NCI-H2107 treated with DMSO at 0.1 percent for 48 hours (cell line): Measurements from ENCODE around the gene ENPP3.
"Not testable (repeated sequence)": the region's sequence is repeated elsewhere in the genome, so short reads cannot be mapped to it uniquely, and the experiment has no call there.

ENCODE experiments used
- DNase-seq: peaks from one replicate; lab custom pipeline; 2025; ENCODE audit not compliant: unreplicated experiment; lab: John Stamatoyannopoulos, UW

Gene ENPP3

DNA sequence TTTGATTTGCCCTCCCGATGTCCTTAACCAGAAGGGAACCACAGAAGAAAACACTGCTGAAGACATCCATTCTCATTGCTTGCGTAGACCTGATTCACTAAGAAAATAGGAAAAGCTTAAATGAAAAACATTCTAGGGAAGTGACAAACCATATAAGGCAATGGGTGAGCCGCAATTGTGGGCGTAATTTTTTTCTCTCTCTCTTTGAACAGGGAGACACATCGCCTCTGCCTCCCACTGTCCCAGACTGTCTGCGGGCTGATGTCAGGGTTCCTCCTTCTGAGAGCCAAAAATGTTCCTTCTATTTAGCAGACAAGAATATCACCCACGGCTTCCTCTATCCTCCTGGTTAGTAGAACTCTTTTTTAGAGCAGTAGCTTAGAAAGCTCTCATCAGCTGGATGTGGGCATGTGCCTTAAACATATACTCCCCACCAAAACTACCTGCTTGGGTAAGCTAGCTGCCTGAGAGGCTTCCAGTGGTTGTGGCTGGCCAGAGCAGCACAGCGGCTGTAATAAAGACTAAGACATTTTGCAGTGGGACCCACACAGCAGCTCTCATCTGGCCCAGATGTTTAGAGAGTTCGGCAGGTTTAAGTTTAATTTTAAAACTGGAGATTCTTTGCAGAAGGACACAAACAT, 96.4 kb downstream of the ENPP3 start:
- no peak for DNase-seq

DNA sequence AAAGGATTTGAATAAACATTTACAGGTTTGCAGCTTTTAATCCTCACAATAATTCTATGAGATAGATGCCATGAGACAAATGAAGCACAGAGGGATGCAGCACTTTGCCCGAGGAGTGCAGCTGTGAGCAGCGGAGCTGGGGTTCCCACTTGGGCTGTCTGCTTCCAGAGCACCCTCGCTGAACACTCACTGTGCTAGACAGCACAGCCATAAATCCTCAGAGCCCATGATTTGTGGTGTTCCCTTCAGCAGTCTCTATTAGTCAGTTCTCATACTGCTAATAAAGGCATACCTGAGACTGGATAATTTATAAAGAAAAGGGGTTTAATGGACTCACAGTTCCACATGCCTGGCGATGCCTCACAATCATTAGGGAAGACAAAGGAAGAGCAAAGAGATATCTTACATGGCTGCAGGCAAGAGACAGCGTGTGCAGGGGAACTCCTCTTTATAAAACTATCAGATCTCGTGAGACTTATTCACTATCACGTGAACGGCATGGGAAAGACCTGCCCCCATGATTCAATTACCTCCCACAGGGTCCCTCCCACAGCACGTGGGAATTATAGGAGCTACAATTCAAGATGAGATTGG, 99.0 kb downstream of the ENPP3 start:
- DNase-seq: no peak

DNA sequence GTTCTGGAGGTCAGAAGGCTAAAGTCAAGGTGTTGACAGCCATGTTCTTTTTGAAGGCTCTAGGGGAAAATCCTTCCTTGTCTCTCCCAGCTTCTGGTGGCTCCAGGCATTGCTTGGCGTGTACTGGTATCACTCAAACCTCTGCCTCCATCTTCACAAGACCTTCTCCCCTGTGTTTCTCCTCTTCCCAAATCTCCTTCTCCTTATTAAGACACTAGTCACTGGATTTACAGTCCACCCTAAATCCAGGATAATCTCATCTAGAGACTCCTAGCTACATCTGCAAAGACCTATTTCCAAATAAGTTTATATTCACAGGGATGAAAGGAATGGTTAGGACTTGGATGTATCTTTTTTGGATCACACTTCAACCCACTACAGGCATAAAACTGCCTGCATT, 99.7 kb downstream of the ENPP3 start:
- DNase-seq: no peak

DNA sequence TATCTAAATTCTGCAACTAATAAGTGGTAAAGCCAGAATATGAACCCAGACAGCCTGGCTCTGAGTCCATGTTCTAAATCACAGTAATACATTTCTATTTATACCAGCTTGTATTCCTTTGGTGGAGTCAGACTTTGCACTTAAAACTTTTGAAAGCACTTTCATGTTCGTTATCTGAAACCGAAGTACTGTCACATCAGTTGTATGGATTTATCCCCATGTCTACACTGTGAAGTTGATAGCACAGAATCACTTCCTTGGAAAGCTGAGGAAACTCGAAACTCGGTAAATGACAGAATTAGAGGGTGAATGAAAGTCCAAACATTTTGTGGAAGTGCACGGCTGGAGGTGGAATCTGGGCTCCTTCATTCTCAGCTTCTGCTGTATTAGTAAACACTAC, 102.0 kb downstream of the ENPP3 start:
- DNase-seq: no peak

DNA sequence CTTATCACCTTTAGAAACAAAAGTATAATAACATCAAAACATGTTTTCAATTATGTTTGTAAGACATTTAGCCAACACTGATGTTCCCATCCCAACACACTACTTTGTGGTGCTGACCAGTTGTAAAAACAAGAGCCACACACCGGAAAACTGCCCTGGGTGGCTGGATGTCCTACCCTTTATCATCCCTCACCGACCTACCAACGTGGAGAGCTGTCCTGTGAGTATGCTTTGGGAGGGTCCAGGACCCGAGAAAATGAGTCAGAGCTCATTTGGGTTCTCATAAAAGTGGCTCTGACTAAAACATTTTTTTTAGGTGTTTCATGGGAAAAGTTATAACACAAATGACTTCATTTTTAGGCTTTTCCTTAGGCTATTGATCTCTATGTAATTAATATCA, 103.1 kb downstream of the ENPP3 start:
- DNase-seq: no peak

DNA sequence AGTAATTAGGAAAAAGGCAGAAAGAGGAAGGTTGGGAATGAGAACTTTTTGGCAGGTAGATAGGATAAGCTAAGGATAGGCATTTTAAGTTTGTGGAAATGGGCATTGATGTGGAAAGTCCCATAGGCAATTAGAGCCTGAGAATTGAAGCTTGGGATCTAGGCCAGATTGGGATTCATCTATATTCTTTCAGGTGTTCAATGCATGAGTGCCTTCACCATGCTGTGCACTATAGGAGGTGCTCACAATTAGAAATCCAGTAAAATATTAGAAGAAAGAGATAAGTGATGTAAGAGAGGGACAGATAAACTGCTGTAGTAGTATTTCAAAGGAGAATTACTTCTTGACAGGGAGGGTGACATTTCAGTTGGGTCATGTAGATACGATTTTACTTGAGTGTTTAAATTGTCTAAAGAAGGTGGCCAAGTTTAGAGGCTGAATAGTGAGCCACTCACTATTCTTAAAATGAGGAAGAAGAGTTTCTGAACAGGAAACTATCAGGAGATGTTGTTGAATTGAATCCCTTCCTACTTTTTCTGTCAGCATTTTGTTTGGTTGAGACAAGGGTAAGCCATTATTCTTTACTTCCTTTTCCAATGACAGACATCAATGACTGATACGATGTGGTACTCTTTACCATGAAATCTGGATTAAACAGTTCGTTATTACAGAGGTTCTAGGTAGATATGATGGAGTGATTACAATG, 104.7 kb downstream of the ENPP3 start:
- DNase-seq: no peak

DNA sequence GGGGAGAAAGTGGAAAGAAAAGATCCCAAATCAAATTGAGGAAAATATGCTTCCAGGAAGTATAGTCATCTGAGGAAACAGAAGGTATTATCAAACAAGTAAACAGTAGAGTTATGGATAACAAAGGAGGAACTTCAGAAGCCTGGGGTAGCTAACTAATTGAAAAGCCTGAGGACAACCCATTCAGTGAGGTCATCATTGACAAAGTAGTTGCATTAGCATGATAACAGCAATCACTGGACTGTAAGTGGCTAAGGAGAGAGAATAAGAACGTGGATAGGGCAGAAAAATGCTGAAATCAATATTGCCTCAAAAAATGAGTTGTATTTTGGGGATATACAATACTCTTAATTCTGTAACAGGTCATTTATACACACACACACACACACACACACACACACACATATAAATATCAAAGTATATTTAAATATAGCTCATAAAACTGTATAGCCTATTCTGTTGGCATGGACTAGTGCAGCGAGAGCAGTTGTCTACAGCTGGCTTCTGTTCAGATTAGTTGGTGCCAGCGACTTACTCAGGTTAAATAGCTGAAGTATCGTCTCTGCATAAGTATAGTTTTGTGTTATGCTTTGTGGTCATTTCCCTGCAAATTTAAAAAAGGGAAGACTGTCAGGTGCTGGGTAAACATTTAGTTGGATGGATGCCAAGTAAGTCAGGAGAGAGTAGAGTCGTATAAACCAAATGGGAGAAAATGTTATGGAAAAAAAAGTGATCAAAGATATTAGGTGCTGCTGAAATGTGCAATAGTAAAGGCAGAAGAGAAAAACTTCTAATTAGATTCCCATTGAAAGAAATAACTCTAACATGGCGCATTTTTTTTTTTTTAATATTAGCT, 107.6 kb downstream of the ENPP3 start:
- DNase-seq: no peak

DNA sequence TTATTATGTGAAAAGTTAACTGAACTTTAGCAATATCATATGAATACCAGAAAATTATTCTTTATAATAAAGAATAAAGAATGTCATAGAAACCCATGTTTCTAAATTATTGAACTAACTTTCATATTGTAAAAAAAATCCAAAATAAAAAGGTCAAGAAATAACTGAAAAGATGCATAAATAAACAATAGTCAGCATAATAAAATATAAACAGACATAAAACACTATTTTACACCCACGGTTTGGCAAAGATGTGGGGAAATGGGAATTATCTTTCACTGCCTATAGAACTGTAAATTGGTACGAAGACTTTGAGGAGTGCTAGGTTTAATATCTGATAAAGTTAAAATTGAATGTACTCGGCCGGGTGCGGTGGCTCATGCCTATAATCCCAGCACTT, 108.4 kb downstream of the ENPP3 start:
- DNase-seq: no peak

DNA sequence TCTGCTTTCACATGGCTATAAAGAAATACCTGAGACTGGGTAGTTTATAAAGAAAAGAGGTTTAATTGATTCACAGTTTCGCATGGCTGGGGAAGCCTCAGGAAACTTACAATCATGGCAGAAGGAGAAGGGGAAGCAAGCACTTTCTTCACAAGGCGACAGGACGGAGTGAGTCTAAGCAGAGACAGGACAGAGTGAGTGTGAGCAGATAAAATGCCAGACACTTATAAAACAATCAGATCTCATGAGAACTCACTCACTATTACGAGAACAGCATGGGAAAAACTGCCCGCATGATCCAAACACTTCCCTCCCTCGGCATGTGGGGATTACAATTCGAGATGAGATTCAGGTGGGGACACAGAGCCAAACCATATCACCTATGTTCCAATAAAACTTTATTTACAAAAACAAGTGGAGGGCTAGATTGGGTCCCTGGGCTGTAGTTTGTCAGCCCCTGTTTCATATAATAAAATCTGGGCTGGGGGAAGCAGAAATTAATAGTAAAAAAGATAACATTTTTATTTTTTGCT, 110.8 kb downstream of the ENPP3 start:
- no peak for DNase-seq

DNA sequence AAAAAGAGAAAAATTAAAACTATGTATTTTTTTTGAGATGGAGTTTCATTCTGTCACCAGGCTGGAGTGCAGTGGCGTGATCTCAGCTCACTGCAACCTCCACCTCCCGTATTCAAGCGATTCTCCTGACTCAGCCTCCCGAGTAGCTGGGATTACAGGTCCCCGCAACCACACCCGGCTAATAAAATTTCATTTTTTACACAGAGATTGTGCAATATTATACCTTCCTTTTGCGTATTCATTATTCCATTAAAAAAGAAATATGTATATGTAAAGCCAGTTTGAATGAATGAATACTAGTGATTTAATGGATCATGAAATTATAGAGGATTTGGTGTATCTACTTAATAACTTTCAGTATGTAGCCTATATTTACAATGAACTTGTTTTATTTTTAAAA, 111.9 kb downstream of the ENPP3 start:
- DNase-seq: no peak

DNA sequence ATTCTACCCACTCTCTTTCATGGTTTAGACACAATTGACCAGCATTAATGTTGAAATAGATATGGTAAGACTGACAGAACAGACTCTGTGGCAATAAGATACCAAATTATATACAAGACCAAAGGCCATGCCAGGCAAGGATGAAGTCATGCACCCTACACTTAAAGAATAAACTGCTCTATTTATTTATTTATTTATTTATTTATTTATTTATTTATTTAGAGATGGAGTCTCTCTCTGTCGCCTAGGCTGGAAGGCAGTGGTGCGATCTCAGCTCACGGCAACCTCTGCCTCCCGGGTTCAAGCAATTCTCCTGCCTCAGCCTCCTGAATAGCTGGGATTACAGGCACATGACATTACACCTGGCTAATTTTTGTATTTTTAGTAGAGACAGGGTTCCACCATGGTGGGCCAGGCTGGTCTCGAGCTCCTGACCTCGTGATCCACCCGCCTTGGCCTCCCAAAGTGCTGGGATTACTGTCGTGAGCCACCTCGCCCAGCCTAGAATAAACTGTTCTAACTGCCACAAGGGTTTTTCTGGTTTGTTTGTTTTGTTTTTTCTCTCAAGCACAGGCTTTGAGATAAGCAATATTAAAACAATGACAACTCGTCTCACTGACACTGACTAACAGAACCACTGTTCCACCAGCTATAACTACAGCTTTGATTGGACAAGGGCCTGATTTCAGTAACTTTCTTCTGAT, 114.1 kb downstream of the ENPP3 start:
- DNase-seq: not testable (repeated sequence)

DNA sequence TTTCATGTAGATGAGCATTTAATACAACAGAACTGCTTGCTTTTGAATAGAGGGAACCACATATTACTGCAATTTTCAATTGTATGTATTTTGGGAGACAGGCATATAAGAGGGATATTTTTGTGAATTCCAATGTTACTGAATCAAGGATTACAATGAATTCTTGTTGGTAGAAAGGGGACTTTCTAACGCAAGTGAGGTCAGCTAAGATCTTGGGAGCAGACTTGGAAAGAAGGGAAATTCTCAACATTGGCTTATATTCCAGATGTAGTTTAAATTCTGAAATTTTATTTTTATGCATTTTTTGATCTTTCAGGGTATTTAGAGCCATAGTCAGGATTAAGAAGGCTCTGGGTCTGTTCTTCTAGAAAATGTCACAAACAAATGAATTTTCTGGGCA, 117.0 kb downstream of the ENPP3 start:
- DNase-seq: no peak

DNA sequence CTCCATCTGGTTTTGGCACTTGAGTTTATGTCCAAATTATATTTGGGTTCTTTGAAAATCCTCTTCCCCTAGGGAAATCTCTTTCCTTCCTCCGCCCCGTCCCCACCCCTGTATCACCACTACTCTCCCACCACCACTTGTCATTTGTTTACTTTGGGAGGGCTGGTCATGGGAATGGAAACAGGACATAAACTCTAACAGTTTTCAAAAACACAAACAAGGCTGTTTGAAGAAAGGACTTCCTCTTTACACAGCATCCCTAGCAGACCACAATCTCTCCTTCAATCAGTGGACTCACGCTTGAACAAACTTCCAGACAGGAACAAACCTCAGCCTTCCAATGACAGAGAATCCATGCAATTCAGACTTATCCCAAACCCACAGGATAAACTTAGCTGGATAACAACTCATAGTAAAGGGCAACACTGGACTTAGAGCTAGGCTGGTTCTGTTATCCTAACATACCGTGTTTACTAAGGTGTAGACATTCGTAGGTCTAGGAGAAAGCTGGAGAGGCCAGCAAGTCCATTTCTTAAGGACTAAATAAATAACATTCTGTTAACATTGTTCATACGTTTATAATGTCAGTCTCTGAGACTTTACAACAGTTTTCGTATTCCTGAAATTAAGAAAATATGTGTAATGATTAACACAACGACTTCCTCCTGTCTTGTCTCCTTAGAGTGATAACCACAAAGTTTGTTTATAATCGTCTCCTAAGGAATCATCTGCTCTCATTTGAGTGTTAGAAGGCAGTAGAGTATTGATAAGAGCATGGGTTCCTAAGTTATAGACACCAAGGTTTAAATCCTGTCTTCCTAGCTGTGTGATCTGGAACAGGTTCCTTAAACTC, 117.8 kb downstream of the ENPP3 start:
- DNase-seq: no peak

DNA sequence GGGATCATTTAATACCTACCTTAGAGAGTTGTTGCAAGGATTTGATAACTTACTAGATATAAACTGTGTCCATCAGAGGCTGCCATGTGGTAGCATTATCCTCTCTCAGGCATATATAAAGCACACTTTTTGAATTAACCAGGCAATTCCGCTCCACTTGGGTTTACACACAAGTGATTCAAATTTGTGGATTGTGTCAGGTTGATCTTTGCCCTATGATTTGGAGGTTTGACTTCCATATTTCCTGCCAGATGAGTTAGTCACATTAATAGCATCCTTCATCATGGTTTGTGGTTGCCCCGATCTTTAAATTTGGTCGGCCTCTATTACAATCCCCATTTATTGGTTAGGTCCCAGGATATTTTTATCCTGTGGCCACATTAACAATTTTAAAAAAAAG, 118.5 kb downstream of the ENPP3 start:
- DNase-seq: no peak

DNA sequence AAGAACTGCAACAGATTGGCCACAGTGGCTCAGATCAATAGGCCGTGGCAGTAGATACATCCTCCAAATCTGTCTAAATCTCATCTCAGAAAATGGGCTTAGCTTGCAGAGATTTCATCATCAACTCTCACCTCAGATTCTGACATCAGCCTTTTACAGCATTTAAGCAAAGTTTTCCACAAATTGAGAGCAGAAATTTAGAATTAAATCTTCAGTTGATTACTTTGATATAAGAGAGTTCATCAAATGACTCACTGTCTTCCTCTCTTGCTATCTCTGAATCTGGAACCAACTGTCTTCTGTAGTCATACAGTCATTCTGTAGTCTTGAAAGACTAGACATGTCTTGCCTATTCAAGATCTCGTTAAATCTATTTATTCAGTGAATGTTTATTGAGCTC, 118.9 kb downstream of the ENPP3 start:
- DNase-seq: no peak

DNA sequence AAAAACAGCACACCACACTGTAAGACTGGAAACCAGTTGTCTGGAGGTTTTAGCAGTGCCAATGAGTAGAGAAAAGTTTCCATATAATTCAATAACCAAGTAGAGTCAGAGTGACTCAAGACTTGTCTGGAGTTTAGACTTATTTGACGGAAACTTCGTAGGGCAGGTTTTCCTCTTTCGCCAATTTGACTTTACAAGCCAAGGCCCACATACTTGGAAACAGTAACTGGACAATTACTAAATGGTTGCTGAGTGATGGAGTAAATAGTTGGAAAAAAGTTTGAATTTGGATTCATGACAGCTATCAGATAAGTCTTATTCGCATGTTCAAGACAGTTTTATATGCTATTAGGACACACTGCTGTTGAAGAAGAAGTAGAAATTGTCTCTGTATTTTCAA, 121.8 kb downstream of the ENPP3 start:
- no peak for DNase-seq

DNA sequence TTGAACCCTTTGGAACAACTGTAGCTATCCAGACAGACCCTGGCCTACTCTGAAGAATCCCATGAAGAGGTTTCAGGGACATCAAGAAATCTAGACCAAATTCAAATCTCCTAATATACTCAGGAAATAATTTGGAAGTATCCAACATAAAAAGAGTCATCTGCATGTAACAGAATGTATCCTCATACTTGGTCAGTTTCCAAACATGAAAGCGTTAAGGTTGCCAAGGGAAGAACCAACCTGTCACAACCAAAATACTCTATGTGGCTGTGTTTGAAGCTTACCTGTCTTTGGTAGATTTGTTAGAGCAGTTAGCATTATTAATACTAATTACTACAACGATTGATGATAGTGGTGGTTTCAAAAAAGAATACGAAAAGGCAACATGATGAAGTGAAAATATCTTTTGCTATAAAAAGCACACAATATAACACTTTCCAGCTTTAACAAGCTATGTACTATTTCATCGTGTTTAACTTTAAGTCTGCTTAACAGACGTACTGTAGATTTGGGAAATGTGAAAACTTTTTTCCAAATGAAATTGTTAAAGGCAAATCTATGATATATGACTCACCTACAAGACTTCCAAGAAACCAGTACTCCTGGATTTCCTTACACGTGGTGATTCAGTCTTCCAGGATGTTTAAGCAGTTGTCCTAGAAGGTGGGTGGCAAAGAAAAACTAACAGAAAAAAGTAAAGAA, 124.1 kb downstream of the ENPP3 start:
- no peak for DNase-seq

DNA sequence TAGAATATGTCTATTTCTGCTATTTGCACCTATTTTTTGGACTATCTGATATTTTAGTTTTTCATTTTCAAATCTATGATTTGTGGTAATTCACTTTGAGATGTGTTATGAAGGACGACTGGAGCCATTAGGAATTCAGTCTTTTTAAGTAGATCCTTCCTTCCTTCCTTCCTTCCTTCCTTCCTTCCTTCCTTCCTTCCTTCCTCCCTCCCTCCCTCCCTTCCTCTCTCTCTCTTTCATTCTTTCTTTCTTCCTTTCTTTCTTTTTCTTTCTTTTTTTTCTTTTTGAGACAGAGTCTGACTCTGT, 124.6 kb downstream of the ENPP3 start:
- DNase-seq: no peak

DNA sequence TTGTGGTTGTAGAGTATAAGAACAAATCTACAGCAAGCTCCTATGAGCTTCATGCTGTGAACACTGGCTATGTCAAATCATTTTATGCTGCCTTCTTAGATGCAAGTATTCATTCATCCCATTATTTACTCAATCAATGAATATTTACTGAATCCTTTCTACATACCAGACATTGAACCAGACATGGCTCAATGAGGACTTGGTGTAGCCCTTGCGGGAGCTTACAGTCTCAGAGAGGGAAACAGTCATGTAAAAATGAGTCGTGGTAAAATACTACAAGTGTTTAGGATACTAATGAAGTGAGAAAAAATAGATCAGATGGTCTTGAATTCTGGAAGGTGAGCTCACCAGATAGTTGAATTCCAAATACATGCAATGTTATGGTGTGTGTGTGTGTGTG, 125.9 kb downstream of the ENPP3 start:
- DNase-seq: no peak

DNA sequence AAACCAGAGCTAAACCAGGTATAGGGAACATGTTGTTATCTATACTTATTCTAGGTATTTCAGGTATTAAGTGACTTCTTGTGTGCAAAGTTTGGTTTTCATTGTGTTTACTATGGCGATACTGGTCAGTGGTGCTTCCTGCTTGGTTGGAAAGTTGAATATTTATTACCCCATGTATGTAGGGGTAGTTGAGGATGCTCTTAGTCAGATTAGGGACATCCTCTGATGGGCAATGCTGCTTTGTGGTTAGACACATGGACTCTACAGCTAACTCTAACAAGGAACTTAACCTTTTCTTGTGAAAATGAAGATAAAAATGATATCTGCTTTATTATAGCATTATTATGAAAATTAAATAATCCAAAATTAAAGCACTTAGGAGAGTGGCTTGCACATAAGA, 126.6 kb downstream of the ENPP3 start:
- DNase-seq: no peak
